Muscle of back (tissue), 11 donors: ENCODE measurements around the gene FDXR. TPM values are rescaled to one million over a fixed set of nuclear protein-coding genes. Genes with fewer than 3 reads are reported as not detected.

ENCODE experiments used
- DNase-seq, 3 donors: peaks; one replicate each; pipeline versions ENCODE4 v3.0.0 to v3.0.0-alpha.2; 2013
- polyA plus RNA-seq, 10 donors: library from polyadenylated mRNA; unstranded; fragments of 120-200 nt; gene quantifications; one replicate each; pipeline ENCODE4 v1.2.1, GENCODE V29; 2013; ENCODE audit not compliant: insufficient read length in 10 of 10

FDXR gene
- polyA plus RNA-seq, 10 donors: 1.3 to 5.7 (median 2.5) TPM

- no peak for DNase-seq
Observed at GRCh38 chr17:74858672-74859458, 13.9 kb downstream of the FDXR start.

- no peak for DNase-seq
Observed at GRCh38 chr17:74857191-74857590, 15.6 kb downstream of the FDXR start.

- no peak for DNase-seq
Observed at GRCh38 chr17:74856112-74856511, 16.7 kb downstream of the FDXR start.

- DNase-seq: no peak
Observed at GRCh38 chr17:74855323-74855722, 17.5 kb downstream of the FDXR start.

GRCh38 chr17:74854792-74855191 lies 18.0 kb downstream of the FDXR start:
- no peak for DNase-seq

GRCh38 chr17:74853669-74854068 lies 19.1 kb downstream of the FDXR start:
- DNase-seq: no peak

- no peak for DNase-seq
Observed at GRCh38 chr17:74853048-74853397, 19.8 kb downstream of the FDXR start.

- no peak for DNase-seq
Observed at GRCh38 chr17:74852237-74853047, 20.4 kb downstream of the FDXR start.

- DNase-seq: no peak
Observed at GRCh38 chr17:74851612-74852236, 21.1 kb downstream of the FDXR start.

- no peak for DNase-seq
Observed at GRCh38 chr17:74850914-74851313, 21.9 kb downstream of the FDXR start.

- DNase-seq: no peak
Observed at GRCh38 chr17:74850310-74850709, 22.5 kb downstream of the FDXR start.

GRCh38 chr17:74848656-74849399 lies 24.0 kb downstream of the FDXR start:
- no peak for DNase-seq

- no peak for DNase-seq
Observed at GRCh38 chr17:74846621-74847020, 26.2 kb downstream of the FDXR start.

- no peak for DNase-seq
Observed at GRCh38 chr17:74843352-74843627, 29.5 kb downstream of the FDXR start.

- peak; percentile 41 to 89 (median 62) for DNase-seq
Observed at GRCh38 chr17:74842599-74843351, 30.0 kb downstream of the FDXR start.

GRCh38 chr17:74842146-74842598 lies 30.6 kb downstream of the FDXR start:
- peak in 1 of 3 donors; percentile 56 for DNase-seq

GRCh38 chr17:74840989-74841666 lies 31.7 kb downstream of the FDXR start:
- peak; percentile 52 to 89 (median 80) for DNase-seq

GRCh38 chr17:74839990-74840852 lies 32.6 kb downstream of the FDXR start:
- DNase-seq: peak; percentile 32 to 85 (median 64)

GRCh38 chr17:74838274-74838673 lies 34.5 kb downstream of the FDXR start:
- no peak for DNase-seq
